ENCODE data around the gene LBH.

LBH gene

DNA sequence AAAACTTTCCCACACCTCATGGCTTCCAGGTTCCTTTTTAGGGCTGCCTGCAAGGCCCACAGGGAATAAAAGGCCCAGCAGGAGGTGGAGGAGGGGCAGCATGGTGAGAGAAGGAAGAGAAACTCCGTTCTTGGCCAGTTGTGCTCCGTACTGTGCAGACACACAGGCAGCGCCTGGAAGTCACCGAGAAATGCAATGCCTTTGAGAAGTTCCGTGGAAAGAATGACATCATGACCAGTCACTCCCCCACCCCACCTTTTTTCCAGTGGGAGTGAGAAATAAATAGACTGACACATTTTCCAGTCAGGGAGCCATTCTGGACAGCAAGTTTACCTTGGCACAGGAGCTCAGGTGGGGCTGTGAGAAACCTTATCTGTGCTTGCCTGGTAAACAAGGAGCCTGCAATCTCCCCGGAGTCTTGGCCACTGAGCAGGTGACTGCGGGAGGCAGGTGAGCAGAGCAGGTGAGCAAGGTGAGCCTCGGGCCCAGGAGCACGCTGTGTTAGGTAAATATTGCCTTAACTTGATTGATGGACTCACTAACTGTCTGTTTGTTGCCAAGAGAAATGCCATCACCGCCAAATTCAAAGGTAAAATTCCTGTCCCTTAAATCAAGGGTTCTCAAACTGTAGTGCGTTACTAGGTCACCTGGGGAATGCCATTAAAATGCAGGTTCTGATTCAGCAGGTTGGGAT, 13.5 kb upstream of the LBH start:
- DNase-seq = no peak

DNA sequence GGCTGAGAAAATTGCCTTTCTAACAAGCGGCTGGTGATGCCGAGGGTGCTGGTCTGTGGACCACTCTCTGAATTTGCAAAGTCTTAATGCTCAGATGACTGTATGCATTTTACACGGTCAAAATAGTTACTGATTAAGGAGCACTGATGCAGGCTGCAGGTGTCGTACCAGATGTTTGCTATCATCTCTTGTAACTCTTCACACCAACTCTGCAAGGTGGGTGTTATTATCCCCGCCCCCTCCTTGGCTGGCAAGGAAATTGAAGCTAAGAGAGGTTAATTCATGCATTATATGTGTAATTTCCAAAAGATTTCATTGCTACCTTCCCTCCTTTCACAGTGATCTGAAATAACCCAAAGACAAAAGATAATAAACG, 13.0 kb upstream of the LBH start:
- no peak for DNase-seq

DNA sequence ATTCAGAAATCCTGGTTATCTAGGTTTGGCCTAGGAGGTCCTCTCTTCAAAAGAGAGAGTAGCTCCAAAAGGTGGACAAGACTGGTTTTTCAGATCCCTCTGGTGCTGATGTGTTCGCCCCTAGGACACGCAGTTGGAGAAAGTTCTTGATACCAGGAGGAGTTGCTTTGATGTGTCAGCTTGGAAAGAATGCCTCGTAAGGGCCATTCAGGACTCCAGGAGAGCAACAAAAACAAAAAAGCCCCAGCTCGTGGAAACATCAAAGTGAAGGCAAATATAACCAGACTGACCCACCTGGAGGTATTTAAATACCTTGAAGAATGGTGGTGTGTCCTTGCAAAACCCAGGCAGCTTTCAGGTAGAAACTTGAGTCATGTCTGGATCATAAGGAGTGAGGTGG, 12.5 kb upstream of the LBH start:
- no peak for DNase-seq

DNA sequence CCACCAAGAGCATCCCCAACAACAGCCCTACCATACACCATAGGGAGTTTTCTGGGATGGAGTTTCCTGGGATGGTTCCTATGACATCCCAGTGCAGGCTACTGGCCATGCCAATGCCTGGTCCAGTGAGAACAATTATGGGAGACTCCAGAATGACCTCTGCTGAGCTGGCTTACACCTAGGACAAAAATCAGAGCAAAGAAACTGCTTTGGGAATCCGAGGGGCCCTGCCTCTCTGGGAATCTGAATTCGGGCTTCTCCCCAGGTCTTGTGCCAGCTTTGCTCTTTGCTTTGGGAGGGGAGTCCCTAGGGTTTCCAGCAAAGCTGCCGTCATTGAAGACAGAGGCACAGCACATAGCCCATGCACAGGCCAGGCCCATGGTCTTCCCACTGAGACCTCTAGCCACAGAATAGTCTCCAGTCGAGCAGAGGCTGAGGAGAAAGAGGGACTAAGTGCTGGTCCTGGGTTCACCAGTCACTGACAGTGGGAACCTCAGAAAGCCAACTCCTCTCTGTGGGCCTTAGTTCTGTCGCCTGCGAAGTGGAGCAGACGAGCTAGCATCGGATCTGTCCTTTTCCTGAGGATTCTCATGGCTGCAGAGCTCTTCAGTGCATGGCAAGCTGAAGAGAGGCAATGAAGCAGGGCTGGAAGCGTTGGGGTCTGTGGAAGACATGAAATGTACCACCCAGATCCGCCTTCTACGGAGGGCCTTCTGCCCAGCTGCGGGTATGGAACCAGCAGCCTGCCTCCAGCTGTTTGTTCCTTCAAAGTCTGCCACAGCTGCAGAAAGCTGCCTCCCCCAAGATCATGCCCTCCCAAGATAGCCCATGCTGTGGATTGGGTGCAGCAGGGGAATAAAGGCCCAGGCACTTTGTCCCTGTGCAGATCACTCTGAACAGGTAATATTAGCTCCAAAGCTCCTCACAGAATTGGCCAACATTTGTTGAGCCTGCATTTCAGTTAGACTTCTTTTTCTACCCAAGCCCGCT, 11.2 kb upstream of the LBH start:
- DNase-seq = no peak

DNA sequence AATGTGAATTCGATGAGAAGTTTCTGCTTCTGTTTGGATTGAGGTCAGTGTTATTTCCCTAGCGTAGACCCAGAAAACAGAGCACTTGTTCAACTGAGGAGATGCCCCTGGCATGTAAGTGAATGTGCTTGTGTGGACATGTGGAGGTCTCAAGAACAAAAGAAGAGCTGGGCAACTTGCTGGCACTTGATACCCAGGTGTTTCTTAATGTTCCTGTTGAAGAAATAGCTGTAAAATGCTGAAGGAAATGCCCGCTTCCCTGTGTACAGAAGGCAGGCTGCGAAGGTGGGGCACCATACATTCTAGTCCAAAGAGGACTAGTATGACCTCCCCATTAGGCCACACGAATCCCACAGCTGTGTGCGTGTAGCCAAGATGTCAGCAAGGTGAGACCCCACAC, 9.8 kb upstream of the LBH start:
- DNase-seq = no peak

DNA sequence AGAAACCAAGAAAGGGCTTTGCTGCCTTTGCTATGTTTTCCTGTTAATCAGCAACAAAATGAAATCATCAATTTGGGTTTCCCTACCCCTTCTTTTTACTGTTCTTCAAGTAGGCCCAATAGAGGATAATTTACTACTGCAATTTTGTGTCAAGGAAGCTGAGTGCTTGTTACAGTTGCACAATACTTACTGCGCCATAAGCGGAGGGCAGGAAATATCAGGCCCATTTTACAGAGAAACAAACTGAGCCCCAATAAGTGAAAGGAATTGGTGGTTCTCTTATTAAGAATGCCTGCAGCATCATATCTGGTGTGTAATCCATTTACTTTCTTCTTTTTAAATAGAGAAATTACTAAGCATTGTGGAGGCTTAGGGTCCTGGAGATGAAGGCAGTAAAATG, 9.3 kb upstream of the LBH start:
- DNase-seq = no peak

DNA sequence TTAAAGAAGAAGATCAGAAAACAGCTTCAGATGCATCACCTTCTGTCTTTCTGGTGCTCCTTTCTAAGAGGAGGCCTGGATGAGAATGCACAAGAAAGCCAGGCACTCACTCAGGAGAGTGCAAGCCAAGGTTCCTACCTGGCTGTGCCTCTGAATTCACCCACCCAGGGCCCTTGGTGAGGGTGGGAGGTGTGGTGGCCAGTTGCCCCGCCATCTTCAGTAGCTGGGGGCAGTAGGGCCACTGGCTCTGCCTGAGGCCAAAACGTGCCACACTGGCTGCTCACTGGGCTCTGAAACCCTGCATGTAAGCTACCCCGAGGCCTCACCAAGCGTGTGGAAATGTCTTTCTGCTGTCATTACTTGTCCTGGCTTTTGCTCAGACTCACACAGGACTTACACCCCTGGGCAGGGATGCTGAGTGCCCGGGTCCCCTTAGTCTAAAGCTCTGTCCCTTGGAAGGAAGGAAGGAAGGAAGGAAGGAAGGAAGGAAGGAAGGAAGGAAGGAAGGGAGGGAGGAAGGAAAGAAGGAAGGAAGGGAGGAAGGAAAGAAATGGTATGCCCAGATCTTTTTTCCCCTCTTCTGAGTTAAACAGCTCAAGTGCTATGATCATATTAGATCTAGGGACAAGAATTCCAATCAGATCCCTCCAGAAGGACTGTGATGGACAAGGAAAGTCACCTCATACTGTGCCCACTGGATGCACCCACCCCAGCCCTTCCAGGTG, 8.5 kb upstream of the LBH start:
- no peak for DNase-seq

DNA sequence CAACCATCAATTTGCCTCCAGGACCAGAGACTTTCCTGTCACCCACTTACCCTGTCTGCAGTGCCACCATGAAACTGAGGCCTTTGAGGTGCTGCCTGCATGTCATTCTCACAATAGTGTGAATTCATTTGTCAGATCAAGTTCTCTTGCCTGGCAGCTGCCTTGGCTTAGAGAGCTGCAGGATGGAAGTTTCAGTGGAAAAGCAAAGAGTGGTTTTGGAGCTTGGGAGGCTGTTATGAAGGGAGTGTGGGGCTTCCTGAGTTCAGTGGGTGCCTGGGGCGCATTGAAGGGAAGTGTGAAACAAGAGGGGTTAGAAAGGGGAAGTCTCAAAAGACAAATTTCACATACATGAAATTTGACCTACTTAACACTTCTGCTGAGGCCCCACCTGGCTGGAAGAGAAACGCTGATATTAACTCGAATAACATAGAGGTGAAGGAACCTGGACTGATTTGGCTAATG, 7.9 kb upstream of the LBH start:
- no peak for DNase-seq

DNA sequence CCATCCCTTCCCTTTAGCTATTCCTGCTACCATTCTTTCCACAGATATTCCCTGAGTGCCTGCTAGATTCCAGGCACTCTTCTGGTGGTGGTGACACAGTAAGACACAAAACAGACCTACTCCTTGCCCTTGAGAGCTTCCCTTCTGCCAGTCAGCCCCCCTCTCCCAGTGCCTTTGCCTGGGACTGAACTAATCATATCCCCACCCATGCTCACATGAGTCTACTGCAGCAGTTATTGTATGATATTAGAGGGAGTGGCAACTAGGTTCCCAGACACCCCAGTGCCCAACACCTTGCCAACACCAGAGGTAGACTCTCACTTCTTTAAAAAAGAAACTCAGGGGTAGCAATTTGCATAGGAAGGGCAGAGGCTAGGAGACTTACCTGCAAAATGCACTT, 7.2 kb upstream of the LBH start:
- no peak for DNase-seq

DNA sequence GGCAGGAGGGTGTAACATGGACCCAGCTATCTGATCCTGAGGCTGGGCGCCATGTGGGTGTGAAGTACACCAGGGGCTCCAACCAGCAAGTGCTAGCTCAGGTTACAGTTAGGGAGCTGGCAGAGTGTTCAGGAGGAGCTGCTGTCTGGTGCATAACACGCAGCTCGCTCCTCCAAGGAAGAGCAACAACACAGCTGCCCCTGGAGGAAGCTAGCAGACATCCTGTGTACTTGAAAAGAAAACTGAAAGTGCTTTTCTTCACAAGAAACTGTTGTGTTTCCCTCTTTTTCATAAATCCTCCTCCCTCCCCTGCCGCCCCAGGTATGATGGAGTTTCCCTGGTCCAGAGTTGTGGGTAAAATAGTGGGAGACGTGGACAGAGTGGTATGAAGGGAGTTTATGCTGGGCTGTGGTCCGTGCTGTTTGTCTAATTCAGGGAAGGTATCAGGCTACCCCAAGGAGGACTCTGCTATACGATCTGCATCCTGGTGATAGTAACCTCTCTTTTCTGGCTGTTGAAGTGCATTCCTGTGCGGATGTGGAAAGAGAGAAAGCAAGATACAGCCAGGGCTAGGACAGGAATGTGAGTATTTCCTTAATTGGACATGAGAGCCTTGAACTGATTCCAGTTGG, 6.1 kb upstream of the LBH start:
- peak; percentile 88 for DNase-seq

DNA sequence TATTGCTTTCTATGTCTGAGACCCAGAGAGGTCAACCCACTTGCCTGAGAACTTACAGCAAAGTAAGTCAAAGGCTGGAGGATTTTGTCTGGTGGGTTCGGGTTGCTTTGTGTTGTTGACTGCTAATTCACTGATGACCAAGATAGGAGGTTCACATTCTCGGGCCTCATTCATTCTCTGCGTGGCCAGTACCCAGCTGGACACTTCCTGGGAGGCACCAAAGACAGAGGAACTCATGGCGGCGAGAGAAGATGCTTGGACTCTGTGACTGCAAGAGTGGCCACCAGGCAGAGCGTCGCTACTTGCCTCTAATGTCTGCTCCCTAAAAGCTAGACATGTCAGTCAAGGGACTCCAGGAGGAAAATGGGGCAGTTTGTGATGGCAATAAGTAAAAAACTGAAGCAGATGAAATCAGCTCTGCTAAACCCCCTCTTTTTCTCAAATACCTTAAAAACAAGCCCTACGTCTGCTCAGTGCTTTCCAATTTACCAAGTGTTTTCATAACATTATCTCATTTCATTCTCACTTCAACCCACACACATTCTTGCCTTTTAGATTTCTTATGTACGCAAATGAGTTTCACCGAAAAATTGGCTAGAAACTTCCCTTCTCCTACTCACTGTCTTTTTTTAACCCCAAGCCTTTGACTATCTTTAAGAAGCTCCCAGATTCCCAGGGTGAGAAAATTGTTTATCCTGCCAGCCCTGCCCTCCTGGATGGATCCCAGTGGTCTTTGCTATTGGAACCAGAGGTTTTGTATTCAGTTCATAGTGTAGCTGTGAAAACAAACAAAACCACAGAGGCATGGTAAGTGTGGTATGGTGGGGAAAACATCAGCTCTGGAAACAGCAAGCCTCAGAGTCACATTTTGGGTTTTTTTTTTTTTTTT, 4.9 kb upstream of the LBH start:
- peak; percentile 85 for DNase-seq

DNA sequence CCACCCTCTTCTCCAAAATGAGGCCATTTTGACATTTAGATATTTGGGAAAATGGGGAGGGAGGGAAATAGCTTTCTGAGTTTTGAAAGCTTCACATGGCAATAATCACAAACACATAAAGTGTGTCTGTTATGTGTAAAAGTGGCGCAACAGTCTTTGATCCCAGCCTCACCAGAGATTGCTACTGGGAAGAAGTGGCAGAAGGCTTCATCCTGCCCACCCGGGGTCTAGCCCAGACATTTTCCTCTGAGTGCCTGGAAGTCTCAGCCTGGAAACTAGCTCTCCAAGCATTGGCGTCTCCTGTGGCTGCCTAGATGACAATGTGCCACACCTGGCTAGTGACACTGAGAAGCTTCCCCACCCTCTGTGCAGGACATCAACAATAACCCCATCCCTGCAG, 1.7 kb upstream of the LBH start:
- DNase-seq = no peak

DNA sequence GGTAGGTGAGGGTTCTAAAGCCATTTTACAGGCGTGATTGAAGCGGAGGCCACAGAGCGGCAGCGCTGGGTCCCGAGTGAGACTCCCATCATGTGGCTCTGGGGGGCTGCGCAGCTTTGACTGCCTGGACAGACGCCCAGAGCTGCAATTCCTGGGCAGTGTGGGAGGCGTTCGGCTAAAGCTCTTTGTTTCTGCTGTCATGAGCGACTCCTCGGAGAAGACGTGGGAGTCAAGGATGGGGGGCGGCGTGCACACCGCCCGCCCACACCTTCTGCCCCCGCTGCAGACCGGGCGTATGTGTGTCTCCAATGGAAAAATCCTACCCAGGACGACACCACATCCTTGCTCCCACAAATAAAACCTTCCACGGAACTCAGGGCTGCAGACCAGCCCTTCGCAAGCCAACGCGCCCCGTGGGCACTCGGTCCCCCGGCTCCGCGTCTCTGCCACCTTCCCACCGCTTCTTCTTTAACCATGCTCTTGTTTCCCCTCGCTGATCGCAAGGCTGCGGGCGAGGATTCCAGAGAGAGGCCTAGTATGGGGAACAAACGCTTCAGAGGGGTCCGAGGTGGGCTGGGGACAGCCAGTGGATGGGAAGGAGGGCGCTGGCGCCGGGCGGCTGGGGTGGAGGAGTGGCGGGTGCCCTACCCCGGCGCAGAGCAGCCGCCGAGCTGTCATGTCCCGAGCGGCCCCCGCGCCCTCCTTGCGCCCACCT, 680 bp upstream of the LBH start:
- peak; percentile 68 for DNase-seq

DNA sequence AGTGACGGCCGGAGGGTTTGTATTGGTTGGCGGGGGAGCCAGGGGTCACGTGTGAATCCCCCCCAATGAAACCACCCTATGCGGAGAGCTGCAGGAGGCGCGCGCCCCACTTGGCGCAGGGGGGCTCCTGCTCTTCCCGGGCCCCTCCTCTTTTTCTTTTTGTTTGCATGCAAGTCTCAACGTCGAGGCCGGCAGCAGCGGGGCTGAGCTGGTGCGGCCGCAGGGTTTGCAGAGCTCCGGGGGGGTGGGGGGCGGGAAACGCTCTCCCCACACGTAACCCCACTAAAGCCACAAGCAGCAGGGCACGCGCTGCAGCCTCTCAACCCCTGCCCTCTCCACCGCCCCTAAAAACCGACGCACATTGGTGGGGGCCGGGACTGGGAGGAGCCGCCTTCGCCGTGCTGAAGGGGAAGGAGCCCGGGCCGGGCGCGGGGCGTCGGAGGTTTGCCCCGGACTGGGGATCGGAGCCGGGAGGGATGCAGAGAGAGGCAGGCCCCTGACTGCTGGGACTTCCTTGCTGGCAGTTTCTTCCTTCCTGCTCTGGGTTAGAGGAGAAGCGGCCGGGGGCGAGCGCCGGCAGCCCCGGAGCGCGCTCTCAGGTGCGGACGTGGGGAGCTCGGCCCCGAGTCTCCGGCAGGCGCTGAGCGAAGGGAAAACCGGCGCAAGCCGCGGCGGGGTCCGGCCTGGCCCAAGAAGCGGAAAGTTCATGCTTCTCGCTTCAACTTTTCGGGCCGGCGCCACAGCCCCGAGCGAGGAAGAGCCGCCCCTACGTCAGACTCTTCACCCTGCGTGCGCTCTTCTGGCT, 864 bp downstream of the LBH start:
- peak; percentile 55 for DNase-seq

DNA sequence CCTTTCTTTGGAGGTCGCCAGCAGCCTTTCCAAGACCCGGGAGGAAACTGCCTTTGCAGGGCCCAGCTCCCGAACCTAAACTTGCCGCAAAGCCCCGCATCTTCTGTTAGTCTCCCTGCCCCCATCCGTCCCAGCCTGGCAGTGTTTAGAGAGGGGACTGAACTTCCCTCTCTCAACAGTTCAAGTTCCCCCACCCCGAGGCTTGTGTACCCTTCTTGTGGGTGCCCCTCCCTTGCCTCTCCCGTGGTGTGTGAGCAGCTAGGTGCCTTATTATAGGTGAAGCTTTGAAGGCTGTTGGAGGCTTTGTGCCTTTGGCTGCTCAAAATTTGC, 1.4 kb downstream of the LBH start:
- DNase-seq = peak; percentile 37

DNA sequence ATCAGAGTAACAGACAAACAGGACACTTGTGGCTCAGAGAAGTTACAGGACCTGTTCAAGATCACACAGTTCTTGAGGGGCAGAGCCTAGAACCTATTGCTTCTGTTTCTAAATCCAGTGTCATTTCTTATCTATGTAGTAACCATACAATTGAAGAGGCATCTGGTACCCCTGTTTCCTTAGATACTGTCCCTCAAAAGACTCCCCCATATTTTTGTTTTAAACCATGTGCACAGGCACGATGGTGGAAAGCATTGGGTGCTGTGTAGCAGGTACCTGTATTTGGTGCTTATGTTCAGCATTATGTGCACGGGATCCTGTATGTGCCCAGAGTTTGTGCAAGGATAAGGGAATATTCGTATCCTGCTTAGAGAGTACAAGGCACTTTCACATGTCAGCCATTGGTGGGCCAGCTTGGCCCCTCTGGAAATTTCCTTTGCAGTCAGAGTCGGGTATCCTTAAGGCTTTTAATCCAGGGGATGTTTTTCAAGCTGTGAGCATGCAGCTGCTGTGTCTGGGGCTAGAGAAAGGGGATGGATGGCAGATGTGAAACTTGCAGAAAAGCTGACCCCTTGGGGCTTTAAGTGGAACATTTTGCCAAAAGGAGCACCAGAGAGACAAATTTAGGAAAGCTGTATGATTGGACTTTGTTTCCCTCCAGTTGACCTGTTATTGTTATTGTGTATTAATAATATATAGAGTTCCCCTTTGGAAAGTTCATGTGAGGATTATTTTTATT, 2.1 kb downstream of the LBH start:
- no peak for DNase-seq

DNA sequence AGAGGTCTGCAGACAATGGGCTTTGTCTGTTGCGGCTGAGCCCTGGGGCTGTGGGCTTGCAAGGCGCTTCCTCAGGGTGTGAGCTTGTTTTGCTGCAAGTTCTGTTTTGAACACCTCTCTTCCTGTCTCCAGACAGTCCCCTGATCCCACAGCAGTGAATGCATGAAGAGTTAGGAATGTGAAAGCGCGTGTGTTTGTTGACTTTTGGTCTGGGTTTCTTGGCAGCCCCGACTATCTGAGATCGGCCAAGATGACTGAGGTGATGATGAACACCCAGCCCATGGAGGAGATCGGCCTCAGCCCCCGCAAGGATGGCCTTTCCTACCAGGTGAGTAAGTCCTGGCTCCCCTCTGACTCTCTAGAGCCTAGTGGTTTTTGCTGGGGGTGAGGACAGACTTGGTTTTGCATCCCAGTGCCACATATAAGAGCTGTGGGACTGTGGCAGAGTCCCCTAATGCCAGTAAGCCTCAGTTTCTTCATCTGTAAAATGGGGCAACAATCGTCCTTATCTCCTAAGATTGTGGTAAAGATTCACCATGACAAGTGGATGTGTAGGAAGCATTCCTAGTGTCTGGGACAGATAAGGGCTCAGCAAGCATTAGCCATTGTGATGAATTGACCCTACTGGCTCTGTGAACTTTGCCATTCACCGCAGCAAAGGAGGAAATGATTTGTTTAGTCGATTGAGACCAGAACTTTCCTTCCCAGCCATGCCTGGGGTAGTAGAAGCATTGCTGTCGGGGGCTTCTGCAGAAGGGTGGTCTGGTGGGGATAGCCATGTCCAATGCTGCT, 3.0 kb downstream of the LBH start:
- peak; percentile 94 for DNase-seq

DNA sequence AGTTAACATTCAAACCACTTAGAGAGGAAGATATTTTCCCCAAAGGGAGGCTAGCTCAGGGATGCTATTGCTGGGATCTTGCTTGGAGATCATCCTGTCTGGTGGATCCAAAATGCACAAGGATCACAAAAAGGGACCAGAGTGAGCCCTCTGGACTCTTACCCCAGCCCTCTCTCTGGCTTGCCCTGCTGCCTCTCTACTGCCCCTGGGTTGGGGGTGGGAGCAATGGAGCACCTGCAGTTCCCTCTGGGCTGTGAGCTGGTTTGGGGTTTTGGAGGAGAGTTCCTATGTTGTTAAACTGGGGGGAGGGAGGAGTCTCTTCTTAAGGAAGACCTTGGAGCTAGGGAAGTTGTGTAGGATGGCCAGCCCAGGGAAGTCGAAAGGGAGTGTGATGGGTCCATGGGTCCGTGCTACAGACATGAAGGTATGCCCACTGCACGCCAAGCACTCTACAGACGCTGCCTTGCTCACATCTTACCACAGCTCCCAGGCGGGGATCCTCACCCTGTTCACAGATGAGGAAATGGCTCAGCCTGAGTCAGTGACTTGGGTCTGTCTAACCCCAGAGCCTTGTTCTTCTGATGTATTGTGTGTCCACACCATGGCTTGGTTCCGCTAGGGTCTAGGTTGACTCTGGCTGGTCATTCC, 3.8 kb downstream of the LBH start:
- DNase-seq = peak; percentile 43
